GM12892 (cell line): ENCODE data around the gene RER1.

Source experiments
- POLR2A ChIP-seq: IDR thresholded peaks from 2 replicates; pipeline ENCODE4 v1.6.1; 2011; ENCODE audit warnings: low read depth, low read length, control low read depth
- POLR2AphosphoS5 ChIP-seq: IDR thresholded peaks from 2 replicates; pipeline ENCODE4 v1.6.1; 2011; ENCODE audit warnings: low read depth, low read length, control low read depth
- TAF1 ChIP-seq: IDR thresholded peaks from 2 replicates; pipeline ENCODE4 v1.6.1; 2011; ENCODE audit warnings: low read depth, mild to moderate bottlenecking, control low read depth, low read length, borderline replicate concordance

DNA sequence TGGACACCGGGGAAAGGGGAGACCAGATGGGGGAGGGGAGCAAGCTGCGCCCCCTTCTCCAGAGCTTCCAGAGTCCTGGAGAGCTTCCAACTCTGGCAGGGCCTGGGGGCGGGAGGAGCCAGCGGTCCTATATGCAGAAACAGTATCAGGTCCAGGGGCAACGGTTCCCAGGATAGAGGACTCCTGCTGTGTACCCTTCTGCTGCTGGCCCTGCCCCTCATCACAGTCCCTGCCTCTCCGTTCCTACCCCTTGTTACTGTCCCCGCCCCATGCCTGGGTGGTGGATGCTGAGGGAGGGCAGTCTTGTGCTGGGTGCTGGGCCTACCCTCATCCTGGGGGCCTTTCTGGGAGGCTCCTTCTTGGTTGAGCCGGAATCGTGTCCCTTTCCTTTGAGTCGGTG, 39.9 kb downstream of the RER1 start:
- TF ChIP-seq TAF1 (no peak), POLR2A (no peak), POLR2AphosphoS5 (no peak)
